WTC11 (cell line): ENCODE results near the gene CIDEB. TPM values are rescaled to one million over a fixed set of nuclear protein-coding genes. Genes with fewer than 3 reads are reported as not detected.

Source experiments
- ATAC-seq: fragments of 200-7000 bp; cut with Tn5 transposase; 2 replicates; pipeline ENCODE4 v1.10.0; 2021; ENCODE audit warnings: mild to moderate bottlenecking, moderate library complexity
- CTCF ChIA-PET: fragments of 300-600 bp; sonication (Branson Sonifier 250); formaldehyde crosslinking; loops from one replicate; lab custom pipeline; 2021; ENCODE audit warnings: antibody characterized with exemption; lab: Charles Lee
- POLR2A ChIA-PET: fragments of 350-600 bp; sonication (Branson Sonifier 250); formaldehyde crosslinking; loops from one replicate; lab custom pipeline; 2021; ENCODE audit warnings: antibody characterized with exemption; lab: Charles Lee
- DNase-seq: peaks from one replicate; pipeline ENCODE4 v3.0.0; 2021; ENCODE audit warnings: low spot score
- H3K27ac Mint-ChIP-seq: 2 replicates; pipeline ENCODE4 v1.8.0; 2021; ENCODE audit warnings: mixed read lengths
- H3K27me3 Mint-ChIP-seq: 2 replicates; pipeline ENCODE4 v1.8.0; 2021; ENCODE audit warnings: low read depth, mild to moderate bottlenecking, moderate library complexity, mixed read lengths
- H3K36me3 Mint-ChIP-seq: 2 replicates; pipeline ENCODE4 v1.8.0; 2021; ENCODE audit warnings: mixed read lengths
- H3K4me1 Mint-ChIP-seq: 2 replicates; pipeline ENCODE4 v1.8.0; 2022; ENCODE audit warnings: mixed read lengths
- H3K4me3 Mint-ChIP-seq: 2 replicates; pipeline ENCODE4 v1.8.0; 2021; ENCODE audit warnings: mild to moderate bottlenecking, moderate library complexity, mixed read lengths
- H3K9me3 Mint-ChIP-seq: 2 replicates; pipeline ENCODE4 v1.8.0; 2021; ENCODE audit warnings: mixed read lengths
- FOXP1 ChIP-seq: sonication (generic); formaldehyde crosslinking; IDR thresholded peaks from 2 replicates; pipeline ENCODE4 v1.8.0; 2022; ENCODE audit warnings: missing genetic modification reagents, mild to moderate bottlenecking, moderate library complexity, borderline replicate concordance
- FOXP4 ChIP-seq: sonication (generic); formaldehyde crosslinking; IDR thresholded peaks from 2 replicates; pipeline ENCODE4 v1.8.0; 2022; ENCODE audit warnings: mild to moderate bottlenecking, missing genetic modification reagents
- HMGA2 ChIP-seq: fragments of 250-450 bp; sonication (Bioruptor Pico); IDR thresholded peaks from 2 replicates; pipeline ENCODE4 v1.4.0; 2021; ENCODE audit warnings: mild to moderate bottlenecking, moderate library complexity
- JUN ChIP-seq: sonication (generic); formaldehyde crosslinking; IDR thresholded peaks from 2 replicates; pipeline ENCODE4 v1.8.0; 2023; ENCODE audit warnings: mild to moderate bottlenecking, missing genetic modification reagents
- KAT7 ChIP-seq: sonication (generic); formaldehyde crosslinking; IDR thresholded peaks from 2 replicates; pipeline ENCODE4 v1.8.1; 2023; ENCODE audit warnings: missing genetic modification reagents, mild to moderate bottlenecking, borderline replicate concordance
- OVOL2 ChIP-seq: fragments of 250-450 bp; sonication (Bioruptor Pico); IDR thresholded peaks from 2 replicates; pipeline ENCODE4 v1.9.0; 2021; ENCODE audit warnings: mild to moderate bottlenecking, borderline replicate concordance
- RORB ChIP-seq: fragments of 250-450 bp; sonication (Bioruptor Pico); IDR thresholded peaks from 2 replicates; pipeline ENCODE4 v1.9.0; 2021; ENCODE audit warnings: mild to moderate bottlenecking
- SMAD3 ChIP-seq: sonication (generic); formaldehyde crosslinking; IDR thresholded peaks from 2 replicates; pipeline ENCODE4 v1.8.0; 2022; ENCODE audit warnings: missing genetic modification reagents, mild to moderate bottlenecking, borderline replicate concordance
- SP1 ChIP-seq: sonication (generic); formaldehyde crosslinking; conservative IDR thresholded peaks from 2 replicates; pipeline ENCODE4 v1.8.1; 2022; ENCODE audit warnings: missing genetic modification reagents
- TEAD1 ChIP-seq: sonication (generic); formaldehyde crosslinking; IDR thresholded peaks from 2 replicates; pipeline ENCODE4 v1.8.0; 2022; ENCODE audit warnings: mild to moderate bottlenecking, missing genetic modification reagents
- USF2 ChIP-seq: sonication (generic); formaldehyde crosslinking; IDR thresholded peaks from 2 replicates; pipeline ENCODE4 v1.8.1; 2023; ENCODE audit warnings: mild to moderate bottlenecking, missing genetic modification reagents, moderate library complexity
- ZNF317 ChIP-seq: sonication (generic); formaldehyde crosslinking; IDR thresholded peaks from 2 replicates; pipeline ENCODE4 v1.8.1; 2023; ENCODE audit warnings: low read depth, mild to moderate bottlenecking, moderate library complexity, missing genetic modification reagents, borderline replicate concordance
- ZNF416 ChIP-seq: fragments of 250-450 bp; sonication (Bioruptor Pico); IDR thresholded peaks from 2 replicates; pipeline ENCODE4 v1.9.0; 2021; ENCODE audit warnings: mild to moderate bottlenecking, inconsistent platforms
- ZNF425 ChIP-seq: fragments of 250-450 bp; sonication (Bioruptor Pico); conservative IDR thresholded peaks from 2 replicates; pipeline ENCODE4 v1.9.0; 2021; ENCODE audit warnings: mild to moderate bottlenecking
- total RNA-seq: library from RNA; stranded (reverse); gene quantifications from 3 replicates; pipeline ENCODE4 v1.2.3, GENCODE V29; 2021
- TF ChIP-seq, protein P1 (sequence below): sonication (generic); formaldehyde crosslinking; IDR thresholded peaks from 2 replicates; pipeline ENCODE4 v1.8.0; 2023; ENCODE audit warnings: missing genetic modification reagents, mild to moderate bottlenecking, borderline replicate concordance
- TF ChIP-seq, protein P2 (sequence below): fragments of 250-450 bp; sonication (Bioruptor Pico); IDR thresholded peaks from 2 replicates; pipeline ENCODE4 v1.9.0; 2021; ENCODE audit warnings: mild to moderate bottlenecking

The CIDEB gene
- total RNA-seq, 1 experiment from 2014 or later = 4.7 TPM

DNA sequence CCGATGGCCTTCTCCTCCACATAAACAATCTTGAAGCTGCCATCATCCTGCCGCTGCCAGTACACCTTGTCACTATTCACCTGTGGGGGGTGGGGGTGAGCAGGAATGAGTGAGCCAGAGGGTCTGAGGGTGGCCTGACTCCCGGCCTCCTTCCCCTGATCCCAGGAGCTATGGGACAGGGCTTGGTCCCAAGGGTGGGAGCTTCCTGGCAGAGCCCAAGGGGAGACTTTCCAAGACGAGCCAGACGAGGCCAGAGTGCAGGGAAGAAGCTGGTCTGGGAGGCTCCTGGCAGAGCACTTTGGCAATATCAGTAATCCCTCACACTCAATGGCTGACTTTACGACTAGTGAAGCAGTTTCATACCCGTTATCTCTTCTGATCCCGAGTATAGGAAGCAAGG, 52.3 kb downstream of the CIDEB start:
- ChIA-PET POLR2A (no interaction called here), CTCF (interaction anchor here (0.7 to 1.2 kb wide), 2 partner anchors 12 to 15 kb away, joined by 3 to 4 read pairs; no protein-coding TSS in a partner anchor)
- Mint-ChIP-seq H3K9me3 (no peaks in the 10 kb centered on the region), H3K4me3 (no peak overlapping the region), H3K36me3 (no peaks in the 10 kb centered on the region), H3K4me1 (no peaks in the 10 kb centered on the region), H3K27ac (no peak overlapping the region), H3K27me3 (no peaks in the 10 kb centered on the region; the same call in 1 of the 2 replicates)
- no peak for TF ChIP-seq FOXP4
- TF ChIP-seq SP1 (CRISPR knock-in tag) = no peak
- TF ChIP-seq, protein P1, sequence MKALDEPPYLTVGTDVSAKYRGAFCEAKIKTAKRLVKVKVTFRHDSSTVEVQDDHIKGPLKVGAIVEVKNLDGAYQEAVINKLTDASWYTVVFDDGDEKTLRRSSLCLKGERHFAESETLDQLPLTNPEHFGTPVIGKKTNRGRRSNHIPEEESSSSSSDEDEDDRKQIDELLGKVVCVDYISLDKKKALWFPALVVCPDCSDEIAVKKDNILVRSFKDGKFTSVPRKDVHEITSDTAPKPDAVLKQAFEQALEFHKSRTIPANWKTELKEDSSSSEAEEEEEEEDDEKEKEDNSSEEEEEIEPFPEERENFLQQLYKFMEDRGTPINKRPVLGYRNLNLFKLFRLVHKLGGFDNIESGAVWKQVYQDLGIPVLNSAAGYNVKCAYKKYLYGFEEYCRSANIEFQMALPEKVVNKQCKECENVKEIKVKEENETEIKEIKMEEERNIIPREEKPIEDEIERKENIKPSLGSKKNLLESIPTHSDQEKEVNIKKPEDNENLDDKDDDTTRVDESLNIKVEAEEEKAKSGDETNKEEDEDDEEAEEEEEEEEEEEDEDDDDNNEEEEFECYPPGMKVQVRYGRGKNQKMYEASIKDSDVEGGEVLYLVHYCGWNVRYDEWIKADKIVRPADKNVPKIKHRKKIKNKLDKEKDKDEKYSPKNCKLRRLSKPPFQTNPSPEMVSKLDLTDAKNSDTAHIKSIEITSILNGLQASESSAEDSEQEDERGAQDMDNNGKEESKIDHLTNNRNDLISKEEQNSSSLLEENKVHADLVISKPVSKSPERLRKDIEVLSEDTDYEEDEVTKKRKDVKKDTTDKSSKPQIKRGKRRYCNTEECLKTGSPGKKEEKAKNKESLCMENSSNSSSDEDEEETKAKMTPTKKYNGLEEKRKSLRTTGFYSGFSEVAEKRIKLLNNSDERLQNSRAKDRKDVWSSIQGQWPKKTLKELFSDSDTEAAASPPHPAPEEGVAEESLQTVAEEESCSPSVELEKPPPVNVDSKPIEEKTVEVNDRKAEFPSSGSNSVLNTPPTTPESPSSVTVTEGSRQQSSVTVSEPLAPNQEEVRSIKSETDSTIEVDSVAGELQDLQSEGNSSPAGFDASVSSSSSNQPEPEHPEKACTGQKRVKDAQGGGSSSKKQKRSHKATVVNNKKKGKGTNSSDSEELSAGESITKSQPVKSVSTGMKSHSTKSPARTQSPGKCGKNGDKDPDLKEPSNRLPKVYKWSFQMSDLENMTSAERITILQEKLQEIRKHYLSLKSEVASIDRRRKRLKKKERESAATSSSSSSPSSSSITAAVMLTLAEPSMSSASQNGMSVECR (CRISPR knock-in tag) = no peak
- TF ChIP-seq JUN (CRISPR knock-in tag) = no peak
- no peak for TF ChIP-seq HMGA2
- no peak for TF ChIP-seq ZNF416 (CRISPR knock-in tag)
- TF ChIP-seq SMAD3 (CRISPR knock-in tag) = no peak
- TF ChIP-seq TEAD1 (CRISPR knock-in tag) = no peak
- no peak for TF ChIP-seq OVOL2 (CRISPR knock-in tag)
- TF ChIP-seq ZNF425 = no peak
- no peak for TF ChIP-seq RORB (CRISPR knock-in tag)
- no peak for TF ChIP-seq ZNF317 (CRISPR knock-in tag)
- TF ChIP-seq KAT7 (CRISPR knock-in tag) = no peak
- no peak for TF ChIP-seq USF2 (CRISPR knock-in tag)
- TF ChIP-seq FOXP1 (CRISPR knock-in tag) = no peak
- TF ChIP-seq, protein P2, sequence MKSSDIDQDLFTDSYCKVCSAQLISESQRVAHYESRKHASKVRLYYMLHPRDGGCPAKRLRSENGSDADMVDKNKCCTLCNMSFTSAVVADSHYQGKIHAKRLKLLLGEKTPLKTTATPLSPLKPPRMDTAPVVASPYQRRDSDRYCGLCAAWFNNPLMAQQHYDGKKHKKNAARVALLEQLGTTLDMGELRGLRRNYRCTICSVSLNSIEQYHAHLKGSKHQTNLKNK (CRISPR knock-in tag) = no peak
- no peak for ATAC-seq
- no peak for DNase-seq

Other genes starting within 250 kb of the CIDEB start
- not detected in 3 replicates for gene CPNE6, start 236.4 kb downstream of the CIDEB start, total RNA-seq
- gene PCK2, start 213.7 kb downstream of the CIDEB start, total RNA-seq = 51.2 to 67.0 TPM (median 59.2 TPM) in 3 replicates
- 73.6 to 90.2 TPM (median 77.3 TPM) in 3 replicates for gene DCAF11, start 193.2 kb downstream of the CIDEB start, total RNA-seq
- 1.3 to 2.3 TPM (median 1.6 TPM) in 3 replicates for gene NRL, start 193.0 kb downstream of the CIDEB start, total RNA-seq
- 0.25 to 0.39 TPM in 2 of 3 replicates, not detected in the other for gene FITM1, start 177.3 kb downstream of the CIDEB start, total RNA-seq
- gene PSME1, start 171.8 kb downstream of the CIDEB start, total RNA-seq = 76.8 to 99.1 TPM (median 98.8 TPM) in 3 replicates
- gene EMC9, start 166.4 kb downstream of the CIDEB start, total RNA-seq = 41.3 to 47.9 TPM (median 44.4 TPM) in 3 replicates
- 103 to 112 TPM (median 103 TPM) in 3 replicates for gene PSME2, start 161.4 kb downstream of the CIDEB start, total RNA-seq
- gene RNF31, start 160.5 kb downstream of the CIDEB start, total RNA-seq = 63.0 to 86.2 TPM (median 68.4 TPM) in 3 replicates
- 15.6 to 16.2 TPM (median 15.7 TPM) in 3 replicates for gene IRF9, start 146.7 kb downstream of the CIDEB start, total RNA-seq
- gene REC8, start 135.9 kb downstream of the CIDEB start, total RNA-seq = 29.6 to 32.2 TPM (median 31.5 TPM) in 3 replicates
- gene IPO4, start 119.2 kb downstream of the CIDEB start, total RNA-seq = 87.6 to 128 TPM (median 91.2 TPM) in 3 replicates
- gene TM9SF1, start 112.5 kb downstream of the CIDEB start, total RNA-seq = 27.9 to 29.2 TPM (median 28.4 TPM) in 3 replicates
- gene TSSK4, start 102.3 kb downstream of the CIDEB start, total RNA-seq = 0.13 to 0.16 TPM in 2 of 3 replicates, not detected in the other
- gene CHMP4A, start 94.5 kb downstream of the CIDEB start, total RNA-seq = 32.7 to 38.5 TPM (median 36.5 TPM) in 3 replicates
- gene MDP1, start 91.9 kb downstream of the CIDEB start, total RNA-seq = 12.6 to 18.4 TPM (median 16.9 TPM) in 3 replicates
- gene NEDD8, start 75.6 kb downstream of the CIDEB start, total RNA-seq = 218 to 233 TPM (median 221 TPM) in 3 replicates
- 74.2 to 82.3 TPM (median 78.4 TPM) in 3 replicates for gene GMPR2, start 75.0 kb downstream of the CIDEB start, total RNA-seq
- 32.2 to 39.8 TPM (median 35.7 TPM) in 3 replicates for gene TINF2, start 65.4 kb downstream of the CIDEB start, total RNA-seq
- 2.5 to 5.2 TPM (median 4.4 TPM) in 3 replicates for gene TGM1, start 44.8 kb downstream of the CIDEB start, total RNA-seq
- gene RABGGTA, start 36.4 kb downstream of the CIDEB start, total RNA-seq = 22.3 to 28.1 TPM (median 27.1 TPM) in 3 replicates
- gene DHRS1, start 8.2 kb downstream of the CIDEB start, total RNA-seq = 13.9 to 16.7 TPM (median 15.4 TPM) in 3 replicates
- 34.3 to 44.4 TPM (median 35.0 TPM) in 3 replicates for gene NOP9, start 8.1 kb downstream of the CIDEB start, total RNA-seq
- 9.1 to 12.9 TPM (median 9.8 TPM) in 3 replicates for gene LTB4R2, start 2.2 kb upstream of the CIDEB start, total RNA-seq
- gene LTB4R, start 3.5 kb upstream of the CIDEB start, total RNA-seq = 6.9 to 9.4 TPM (median 7.6 TPM) in 3 replicates
- gene ADCY4, start 27.1 kb upstream of the CIDEB start, total RNA-seq = 0.96 to 2.4 TPM (median 1.1 TPM) in 3 replicates
- gene RIPK3, start 32.0 kb upstream of the CIDEB start, total RNA-seq = 0.37 to 1.2 TPM (median 0.83 TPM) in 3 replicates
- 60.7 to 101 TPM (median 95.9 TPM) in 3 replicates for gene NFATC4, start 60.2 kb upstream of the CIDEB start, total RNA-seq
- 16.6 to 18.3 TPM (median 17.9 TPM) in 3 replicates for gene NYNRIN, start 91.0 kb upstream of the CIDEB start, total RNA-seq
- 0.94 to 2.1 TPM (median 1.5 TPM) in 3 replicates for gene CBLN3, start 121.7 kb upstream of the CIDEB start, total RNA-seq
- gene KHNYN, start 122.0 kb upstream of the CIDEB start, total RNA-seq = 33.2 to 34.2 TPM (median 33.3 TPM) in 3 replicates
- gene SDR39U1, start 134.8 kb upstream of the CIDEB start, total RNA-seq = 55.0 to 59.2 TPM (median 56.7 TPM) in 3 replicates
- gene CMA1, start 200.3 kb upstream of the CIDEB start, total RNA-seq = not detected in 3 replicates